Gastroesophageal sphincter (tissue), 4 donors: Measurements from ENCODE around the gene SLC2A9. TPM values are rescaled to one million over a fixed set of nuclear protein-coding genes. Genes with fewer than 3 reads are reported as not detected.
A peak's percentile ranks its signal among the peaks of the same experiment; 100 is the strongest.
"Not testable (repeated sequence)": the region's sequence is repeated elsewhere in the genome, so short reads cannot be mapped to it uniquely, and the experiment has no call there.

ENCODE experiments used
- ATAC-seq: fragments of 150-250 bp; one replicate; pipeline ENCODE4 v1.9.1; 2016; ENCODE audit warnings: mild to moderate bottlenecking, moderate library complexity
- H3K27ac ChIP-seq, 4 donors: fragments of 200-600 bp; sonication (generic) in 3 of 4; 1 replicate in 3 of 4; 2 replicates in 1 of 4; pipeline ENCODE4 v1.5.1; 2016 to 2019
- H3K27me3 ChIP-seq: fragments of 200-600 bp; sonication (generic); one replicate; pipeline ENCODE4 v1.5.1; 2019
- H3K36me3 ChIP-seq, 2 donors: fragments of 200-600 bp; sonication (generic); one replicate each; pipeline ENCODE4 v1.5.1; 2019; ENCODE audit warnings: control low read depth in 1 of 2
- H3K4me1 ChIP-seq, 3 donors: fragments of 200-600 bp; sonication (generic); 1 replicate in 2 of 3; 2 replicates in 1 of 3; pipeline ENCODE4 v1.5.1; 2016 to 2019; ENCODE audit warnings: control low read depth in 2 of 3
- H3K4me3 ChIP-seq, 2 donors: fragments of 200-600 bp; sonication (generic); one replicate each; pipeline ENCODE4 v1.5.1; 2019; ENCODE audit warnings: mild to moderate bottlenecking in 1 of 2, moderate library complexity in 1 of 2
- H3K9me3 ChIP-seq, 3 donors: fragments of 200-600 bp; sonication (generic); one replicate each; pipeline ENCODE4 v1.5.1; 2017 to 2019; ENCODE audit warnings: control low read depth in 2 of 3
- EP300 ChIP-seq: sonication (generic); formaldehyde crosslinking; IDR thresholded peaks from one replicate; pipeline ENCODE4 v1.6.1; 2017; ENCODE audit warnings: antibody characterized with exemption, mild to moderate bottlenecking
- POLR2A ChIP-seq, 2 donors: fragments of 450-650 bp; IDR thresholded peaks; one replicate each; pipeline ENCODE4 v1.6.1; 2017; ENCODE audit warnings: antibody characterized with exemption in 2 of 2, mild to moderate bottlenecking in 2 of 2, moderate library complexity in 1 of 2
- POLR2AphosphoS5 ChIP-seq: sonication (generic); formaldehyde crosslinking; IDR thresholded peaks from one replicate; pipeline ENCODE4 v1.6.1; 2017; ENCODE audit warnings: antibody characterized with exemption
- WGBS, 2 donors: methylation state at CpG; one replicate each; pipeline ENCODE4 v1.1.5; 2018; ENCODE audit warnings: low coverage in 1 of 2; 5-methylcytosine and 5-hydroxymethylcytosine counted together
- total RNA-seq, 4 donors: library from RNA; depleted of rRNA; stranded (reverse); fragments of >200 nt; gene quantifications; one replicate each; pipeline ENCODE4 v1.1.0, GENCODE V29; 2016
- TF ChIP-seq, protein P1 (sequence below), 4 experiments: fragments of 200-600 bp in 2 of 4; fragments of 450-650 bp in 2 of 4; sonication (generic) in 1 of 4; IDR thresholded peaks; one replicate each; pipeline ENCODE4 v1.5.1; 2017 to 2019; ENCODE audit warnings: antibody characterized with exemption in 4 of 4, mild to moderate bottlenecking in 2 of 4, moderate library complexity in 2 of 4

The SLC2A9 gene
- total RNA-seq, 4 donors from 2014 or later, result 3.1 to 6.5 (median 4.3) TPM

GRCh38 chr4:9901257-9901656 is 120.0 kb downstream of the SLC2A9 start:
- Histone ChIP-seq H3K4me1 (no peaks in the 10 kb centered on the region), H3K27ac (no peak overlapping the region), H3K36me3 (no peaks in the 10 kb centered on the region), H3K9me3 (no peaks in the 10 kb centered on the region), H3K4me3 (no peak overlapping the region), H3K27me3 (no peaks in the 10 kb centered on the region)
- ATAC-seq, result no peak
- 62 to 80% methylated on average over 3 of the region's 3 CpGs for WGBS, 2 donors
- TF ChIP-seq POLR2AphosphoS5, result no peak
- TF ChIP-seq POLR2A (IDR thresholded peaks at IDR 0.05), result no peak
- TF ChIP-seq, protein P1, sequence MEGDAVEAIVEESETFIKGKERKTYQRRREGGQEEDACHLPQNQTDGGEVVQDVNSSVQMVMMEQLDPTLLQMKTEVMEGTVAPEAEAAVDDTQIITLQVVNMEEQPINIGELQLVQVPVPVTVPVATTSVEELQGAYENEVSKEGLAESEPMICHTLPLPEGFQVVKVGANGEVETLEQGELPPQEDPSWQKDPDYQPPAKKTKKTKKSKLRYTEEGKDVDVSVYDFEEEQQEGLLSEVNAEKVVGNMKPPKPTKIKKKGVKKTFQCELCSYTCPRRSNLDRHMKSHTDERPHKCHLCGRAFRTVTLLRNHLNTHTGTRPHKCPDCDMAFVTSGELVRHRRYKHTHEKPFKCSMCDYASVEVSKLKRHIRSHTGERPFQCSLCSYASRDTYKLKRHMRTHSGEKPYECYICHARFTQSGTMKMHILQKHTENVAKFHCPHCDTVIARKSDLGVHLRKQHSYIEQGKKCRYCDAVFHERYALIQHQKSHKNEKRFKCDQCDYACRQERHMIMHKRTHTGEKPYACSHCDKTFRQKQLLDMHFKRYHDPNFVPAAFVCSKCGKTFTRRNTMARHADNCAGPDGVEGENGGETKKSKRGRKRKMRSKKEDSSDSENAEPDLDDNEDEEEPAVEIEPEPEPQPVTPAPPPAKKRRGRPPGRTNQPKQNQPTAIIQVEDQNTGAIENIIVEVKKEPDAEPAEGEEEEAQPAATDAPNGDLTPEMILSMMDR (IDR thresholded peaks at IDR 0.05), result no peak
- no peak for TF ChIP-seq EP300

GRCh38 chr4:9900633-9901032 is 120.7 kb downstream of the SLC2A9 start:
- not testable (repeated sequence) for H3K9me3 ChIP-seq, H3K4me1 ChIP-seq, H3K4me3 ChIP-seq, H3K27me3 ChIP-seq, H3K36me3 ChIP-seq, H3K27ac ChIP-seq, ATAC-seq
- 50 to 66% methylated on average over 2 to 3 of the region's 4 CpGs for WGBS, 2 donors

DNA sequence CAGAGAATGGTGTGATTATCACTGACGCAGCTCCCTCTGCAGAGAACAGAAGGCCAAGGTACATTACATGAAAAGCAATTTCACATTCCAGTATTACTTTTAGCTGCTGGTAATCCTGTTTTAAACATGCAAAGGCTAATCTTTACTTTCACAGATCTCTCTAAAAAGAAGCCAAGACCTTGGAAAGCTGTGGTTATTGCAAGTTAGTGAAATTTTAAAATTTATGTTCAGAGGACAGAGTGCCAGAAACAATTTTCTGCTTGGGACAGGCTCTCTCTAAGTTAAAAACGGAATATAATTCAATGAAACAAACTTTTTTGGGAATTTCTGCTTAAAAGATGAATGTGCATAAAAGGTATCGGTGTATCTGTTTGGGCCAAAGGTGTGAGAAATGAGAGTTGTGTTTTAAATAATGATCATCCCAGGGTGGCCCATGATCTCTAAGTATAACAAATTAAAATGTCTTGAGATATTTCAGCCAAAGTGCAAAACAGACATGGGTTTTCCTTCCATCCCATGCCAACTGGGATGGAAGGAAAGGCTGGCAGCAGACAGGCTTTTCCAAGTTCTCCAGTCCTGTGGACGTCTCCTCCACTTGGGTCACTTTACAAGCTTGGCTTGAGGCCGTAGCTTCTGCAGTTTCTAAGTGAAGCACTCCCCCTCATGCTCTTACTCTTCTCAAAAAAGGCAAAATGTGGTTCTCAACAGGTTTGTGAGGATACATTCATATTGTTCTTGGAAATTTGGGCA is 121.8 kb downstream of the SLC2A9 start:
- no peaks in the 10 kb centered on the region for H3K4me1 ChIP-seq
- ATAC-seq, result no peak
- no peak overlapping the region for H3K4me3 ChIP-seq
- no peaks in the 10 kb centered on the region for H3K9me3 ChIP-seq
- WGBS, 2 donors, result 53 to 68% methylated on average over 4 to 5 of the region's 5 CpGs
- TF ChIP-seq EP300 (no peak), POLR2AphosphoS5 (no peak), POLR2A (IDR thresholded peaks at IDR 0.05) (no peak)
- TF ChIP-seq, protein P1 (IDR thresholded peaks at IDR 0.05), result no peak
- H3K27me3 ChIP-seq, result no peaks in the 10 kb centered on the region
- H3K36me3 ChIP-seq, result no peaks in the 10 kb centered on the region
- H3K27ac ChIP-seq, result no peak overlapping the region

DNA sequence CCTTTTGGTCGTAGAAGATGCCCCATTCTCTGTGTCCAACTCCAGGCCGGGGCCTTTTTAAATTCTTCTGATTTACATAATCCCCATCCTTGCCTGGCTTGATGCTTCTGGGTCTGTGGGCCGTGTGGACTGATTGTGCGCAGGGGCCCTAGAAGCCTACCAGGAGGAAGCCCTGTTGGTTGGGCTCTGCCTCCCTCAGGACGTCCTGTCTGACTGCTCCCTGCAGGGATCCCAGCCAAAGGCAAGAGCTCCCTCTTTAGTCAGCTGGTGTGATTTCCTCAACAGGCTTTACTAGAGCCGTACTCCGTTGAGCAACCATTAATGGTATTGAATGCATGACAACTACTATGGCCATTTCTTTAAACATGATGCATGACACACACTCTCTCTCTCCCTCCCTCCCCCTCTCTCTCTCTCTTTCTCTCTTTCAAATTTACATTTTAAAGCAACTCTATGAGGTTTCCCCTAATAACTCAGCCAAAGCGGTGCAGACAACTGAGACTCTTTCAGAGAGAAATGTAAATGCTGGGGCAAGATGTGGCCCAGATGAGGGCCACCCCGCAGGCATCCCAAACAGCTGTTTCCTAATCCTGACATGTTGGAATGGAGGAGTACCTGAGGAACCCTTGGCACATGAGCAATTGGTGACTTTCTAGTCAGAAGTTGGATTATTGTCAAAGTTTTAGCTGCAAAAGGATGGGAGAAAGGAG is 122.5 kb downstream of the SLC2A9 start:
- H3K4me3 ChIP-seq, result no peak overlapping the region
- peak; percentile 50 for ATAC-seq
- H3K9me3 ChIP-seq, result no peaks in the 10 kb centered on the region
- no peaks in the 10 kb centered on the region for H3K27me3 ChIP-seq
- 42 to 53% methylated on average over 3 to 8 of the region's 9 CpGs for WGBS, 2 donors
- H3K4me1 ChIP-seq, result no peaks in the 10 kb centered on the region
- no peak overlapping the region for H3K27ac ChIP-seq
- H3K36me3 ChIP-seq, result no peaks in the 10 kb centered on the region
- TF ChIP-seq POLR2AphosphoS5, result no peak
- TF ChIP-seq, protein P1 (IDR thresholded peaks at IDR 0.05), result peak in 1 of 4 experiments; percentile 16
- no peak for TF ChIP-seq EP300
- no peak for TF ChIP-seq POLR2A (IDR thresholded peaks at IDR 0.05)

GRCh38 chr4:9895333-9895705 is 126.0 kb downstream of the SLC2A9 start:
- Histone ChIP-seq H3K27ac (no peak overlapping the region), H3K4me1 (no peaks in the 10 kb centered on the region), H3K27me3 (no peaks in the 10 kb centered on the region), H3K36me3 (no peaks in the 10 kb centered on the region), H3K9me3 (no peaks in the 10 kb centered on the region), H3K4me3 (no peak overlapping the region)
- WGBS, 2 donors, result 54 to 59% methylated on average over 4 of the region's 4 CpGs
- TF ChIP-seq EP300 (no peak), POLR2A (IDR thresholded peaks at IDR 0.05) (no peak), POLR2AphosphoS5 (no peak)
- TF ChIP-seq, protein P1 (IDR thresholded peaks at IDR 0.05), result no peak
- ATAC-seq, result no peak
